ENCODE results near the gene ATG2A. TPM values are rescaled to one million over a fixed set of nuclear protein-coding genes. Genes with fewer than 3 reads are reported as not detected.
A peak's percentile ranks its signal among the peaks of the same experiment; 100 is the strongest.

Gene ATG2A
- total and polyA plus RNA-seq, 9 of the 15 experiments (the other 6 are each of a cell fraction or from before 2014, with no cell fraction given), result 0.25 to 45.9 (median 5.2) TPM

DNA sequence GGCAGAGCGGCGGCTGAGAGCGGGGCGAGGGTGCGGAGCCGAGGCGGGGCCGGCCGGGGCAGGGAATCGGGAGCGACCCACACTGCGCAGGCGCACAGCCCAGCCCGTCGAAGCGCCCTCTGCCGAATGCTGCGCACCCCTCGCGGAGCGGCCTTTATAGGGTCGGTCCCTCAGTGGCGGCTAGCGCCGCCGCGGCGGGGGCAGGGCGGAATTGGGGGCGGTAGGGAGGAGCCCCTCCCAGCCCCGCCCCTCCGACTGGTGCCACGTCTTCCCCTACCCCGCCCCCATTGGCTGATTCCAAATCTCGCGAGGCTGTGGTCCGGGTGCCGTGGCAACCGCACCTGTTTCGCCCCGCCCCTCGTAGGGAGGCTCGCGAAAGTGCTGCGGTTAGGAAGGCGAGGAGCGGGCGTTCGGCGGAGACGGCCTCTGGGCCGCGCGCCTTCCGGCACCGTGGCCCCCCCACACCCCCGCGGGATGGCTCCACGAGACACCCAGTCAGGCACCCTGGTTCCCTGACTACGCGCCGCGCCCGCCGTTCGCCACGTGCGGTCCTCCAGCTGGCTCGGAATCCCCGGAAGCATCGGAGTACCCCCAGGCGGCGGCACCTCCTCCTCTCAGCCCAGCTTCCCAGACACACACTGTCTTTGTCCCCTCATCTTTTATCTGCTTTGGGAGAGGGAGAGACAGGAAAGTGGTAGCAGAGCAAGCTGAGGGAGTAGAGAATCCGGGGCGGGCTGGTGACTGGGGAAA, 38.3 kb downstream of the ATG2A start, which contains the start of gene EHD1 (continued):
- TF ChIP-seq, protein P1, sequence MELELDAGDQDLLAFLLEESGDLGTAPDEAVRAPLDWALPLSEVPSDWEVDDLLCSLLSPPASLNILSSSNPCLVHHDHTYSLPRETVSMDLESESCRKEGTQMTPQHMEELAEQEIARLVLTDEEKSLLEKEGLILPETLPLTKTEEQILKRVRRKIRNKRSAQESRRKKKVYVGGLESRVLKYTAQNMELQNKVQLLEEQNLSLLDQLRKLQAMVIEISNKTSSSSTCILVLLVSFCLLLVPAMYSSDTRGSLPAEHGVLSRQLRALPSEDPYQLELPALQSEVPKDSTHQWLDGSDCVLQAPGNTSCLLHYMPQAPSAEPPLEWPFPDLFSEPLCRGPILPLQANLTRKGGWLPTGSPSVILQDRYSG (tag; conservative IDR thresholded peaks at IDR 0.05; ENCODE audit: low read depth), result no peak
- 0 out of 2 replicates have a peak, but pooled peaks have one; percentile 32 for TF ChIP-seq KLF13 (tag; IDR thresholded peaks at IDR 0.05; ENCODE audit: borderline replicate concordance, low read depth)
- TF ChIP-seq, protein P2, sequence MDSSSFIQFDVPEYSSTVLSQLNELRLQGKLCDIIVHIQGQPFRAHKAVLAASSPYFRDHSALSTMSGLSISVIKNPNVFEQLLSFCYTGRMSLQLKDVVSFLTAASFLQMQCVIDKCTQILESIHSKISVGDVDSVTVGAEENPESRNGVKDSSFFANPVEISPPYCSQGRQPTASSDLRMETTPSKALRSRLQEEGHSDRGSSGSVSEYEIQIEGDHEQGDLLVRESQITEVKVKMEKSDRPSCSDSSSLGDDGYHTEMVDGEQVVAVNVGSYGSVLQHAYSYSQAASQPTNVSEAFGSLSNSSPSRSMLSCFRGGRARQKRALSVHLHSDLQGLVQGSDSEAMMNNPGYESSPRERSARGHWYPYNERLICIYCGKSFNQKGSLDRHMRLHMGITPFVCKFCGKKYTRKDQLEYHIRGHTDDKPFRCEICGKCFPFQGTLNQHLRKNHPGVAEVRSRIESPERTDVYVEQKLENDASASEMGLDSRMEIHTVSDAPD (CRISPR knock-in tag; IDR thresholded peaks at IDR 0.05), result no peak
- TF ChIP-seq HNRNPL (IDR thresholded peaks at IDR 0.05; ENCODE audit: low read depth, low read length), result peak; percentile 53; the same call in 1 of the 2 replicates
- TF ChIP-seq YBX1 (IDR thresholded peaks at IDR 0.05), result no peak
- TF ChIP-seq EP400 (IDR thresholded peaks at IDR 0.05), result peak; percentile 95
- TF ChIP-seq, protein P3, sequence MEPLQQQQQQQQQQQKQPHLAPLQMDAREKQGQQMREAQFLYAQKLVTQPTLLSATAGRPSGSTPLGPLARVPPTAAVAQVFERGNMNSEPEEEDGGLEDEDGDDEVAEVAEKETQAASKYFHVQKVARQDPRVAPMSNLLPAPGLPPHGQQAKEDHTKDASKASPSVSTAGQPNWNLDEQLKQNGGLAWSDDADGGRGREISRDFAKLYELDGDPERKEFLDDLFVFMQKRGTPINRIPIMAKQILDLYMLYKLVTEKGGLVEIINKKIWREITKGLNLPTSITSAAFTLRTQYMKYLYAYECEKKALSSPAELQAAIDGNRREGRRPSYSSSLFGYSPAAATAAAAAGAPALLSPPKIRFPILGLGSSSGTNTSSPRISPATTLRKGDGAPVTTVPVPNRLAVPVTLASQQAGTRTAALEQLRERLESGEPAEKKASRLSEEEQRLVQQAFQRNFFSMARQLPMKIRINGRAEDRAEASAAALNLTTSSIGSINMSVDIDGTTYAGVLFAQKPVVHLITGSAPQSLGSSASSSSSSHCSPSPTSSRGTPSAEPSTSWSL (CRISPR knock-in tag; IDR thresholded peaks at IDR 0.05; ENCODE audit: borderline replicate concordance), result 0 out of 2 replicates have a peak, but pooled peaks have one; percentile 73
- no peak for TF ChIP-seq HSF4 (CRISPR knock-in tag; IDR thresholded peaks at IDR 0.05; ENCODE audit: borderline replicate concordance)
- peak; percentile 40; the same call in 1 of the 2 replicates for TF ChIP-seq SIN3B (IDR thresholded peaks at IDR 0.05; ENCODE audit: low read depth)
- TF ChIP-seq GABPB2 (CRISPR knock-in tag; conservative IDR thresholded peaks at IDR 0.05), result no peak
- no peak for TF ChIP-seq RBM15 (IDR thresholded peaks at IDR 0.05; ENCODE audit: insufficient read depth, low read length)
- no peak for TF ChIP-seq SPI1 (IDR thresholded peaks at IDR 0.05; ENCODE audit: borderline replicate concordance, low read depth, low read length)
- no peak for TF ChIP-seq NCOR1 (IDR thresholded peaks at IDR 0.05)
- TF ChIP-seq MIER1 (IDR thresholded peaks at IDR 0.05; ENCODE audit: low read depth), result no peak
- TF ChIP-seq, protein P4, sequence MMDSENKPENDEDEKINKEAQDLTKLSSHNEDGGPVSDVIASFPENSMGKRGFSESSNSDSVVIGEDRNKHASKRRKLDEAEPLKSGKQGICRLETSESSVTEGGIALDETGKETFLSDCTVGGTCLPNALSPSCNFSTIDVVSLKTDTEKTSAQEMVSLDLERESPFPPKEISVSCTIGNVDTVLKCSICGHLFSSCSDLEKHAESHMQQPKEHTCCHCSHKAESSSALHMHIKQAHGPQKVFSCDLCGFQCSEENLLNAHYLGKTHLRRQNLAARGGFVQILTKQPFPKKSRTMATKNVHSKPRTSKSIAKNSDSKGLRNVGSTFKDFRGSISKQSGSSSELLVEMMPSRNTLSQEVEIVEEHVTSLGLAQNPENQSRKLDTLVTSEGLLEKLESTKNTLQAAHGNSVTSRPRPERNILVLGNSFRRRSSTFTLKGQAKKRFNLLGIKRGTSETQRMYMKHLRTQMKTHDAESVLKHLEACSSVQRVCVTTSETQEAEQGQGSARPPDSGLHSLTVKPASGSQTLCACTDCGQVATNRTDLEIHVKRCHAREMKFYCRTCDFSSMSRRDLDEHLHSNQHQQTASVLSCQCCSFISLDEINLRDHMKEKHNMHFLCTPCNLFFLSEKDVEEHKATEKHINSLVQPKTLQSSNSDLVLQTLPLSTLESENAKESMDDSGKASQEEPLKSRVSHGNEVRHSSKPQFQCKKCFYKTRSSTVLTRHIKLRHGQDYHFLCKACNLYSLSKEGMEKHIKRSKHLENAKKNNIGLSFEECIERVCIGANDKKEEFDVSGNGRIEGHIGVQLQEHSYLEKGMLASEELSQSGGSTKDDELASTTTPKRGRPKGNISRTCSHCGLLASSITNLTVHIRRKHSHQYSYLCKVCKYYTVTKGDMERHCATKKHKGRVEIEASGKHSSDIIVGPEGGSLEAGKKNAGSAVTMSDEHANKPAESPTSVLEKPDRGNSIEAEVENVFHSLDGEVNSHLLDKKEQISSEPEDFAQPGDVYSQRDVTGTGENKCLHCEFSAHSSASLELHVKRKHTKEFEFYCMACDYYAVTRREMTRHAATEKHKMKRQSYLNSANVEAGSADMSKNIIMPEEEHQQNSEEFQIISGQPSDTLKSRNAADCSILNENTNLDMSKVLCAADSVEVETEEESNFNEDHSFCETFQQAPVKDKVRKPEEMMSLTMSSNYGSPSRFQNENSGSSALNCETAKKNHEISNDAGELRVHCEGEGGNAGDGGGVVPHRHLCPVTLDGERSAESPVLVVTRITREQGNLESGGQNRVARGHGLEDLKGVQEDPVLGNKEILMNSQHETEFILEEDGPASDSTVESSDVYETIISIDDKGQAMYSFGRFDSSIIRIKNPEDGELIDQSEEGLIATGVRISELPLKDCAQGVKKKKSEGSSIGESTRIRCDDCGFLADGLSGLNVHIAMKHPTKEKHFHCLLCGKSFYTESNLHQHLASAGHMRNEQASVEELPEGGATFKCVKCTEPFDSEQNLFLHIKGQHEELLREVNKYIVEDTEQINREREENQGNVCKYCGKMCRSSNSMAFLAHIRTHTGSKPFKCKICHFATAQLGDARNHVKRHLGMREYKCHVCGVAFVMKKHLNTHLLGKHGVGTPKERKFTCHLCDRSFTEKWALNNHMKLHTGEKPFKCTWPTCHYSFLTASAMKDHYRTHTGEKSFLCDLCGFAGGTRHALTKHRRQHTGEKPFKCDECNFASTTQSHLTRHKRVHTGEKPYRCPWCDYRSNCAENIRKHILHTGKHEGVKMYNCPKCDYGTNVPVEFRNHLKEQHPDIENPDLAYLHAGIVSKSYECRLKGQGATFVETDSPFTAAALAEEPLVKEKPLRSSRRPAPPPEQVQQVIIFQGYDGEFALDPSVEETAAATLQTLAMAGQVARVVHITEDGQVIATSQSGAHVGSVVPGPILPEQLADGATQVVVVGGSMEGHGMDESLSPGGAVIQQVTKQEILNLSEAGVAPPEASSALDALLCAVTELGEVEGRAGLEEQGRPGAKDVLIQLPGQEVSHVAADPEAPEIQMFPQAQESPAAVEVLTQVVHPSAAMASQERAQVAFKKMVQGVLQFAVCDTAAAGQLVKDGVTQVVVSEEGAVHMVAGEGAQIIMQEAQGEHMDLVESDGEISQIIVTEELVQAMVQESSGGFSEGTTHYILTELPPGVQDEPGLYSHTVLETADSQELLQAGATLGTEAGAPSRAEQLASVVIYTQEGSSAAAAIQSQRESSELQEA (IDR thresholded peaks at IDR 0.05; ENCODE audit: low read depth), result no peak

Data from K562 (cell line).